ENCODE data around the gene SPECC1.
"Not testable (repeated sequence)": the region's sequence is repeated elsewhere in the genome, so short reads cannot be mapped to it uniquely, and the experiment has no call there.

The SPECC1 gene

DNA sequence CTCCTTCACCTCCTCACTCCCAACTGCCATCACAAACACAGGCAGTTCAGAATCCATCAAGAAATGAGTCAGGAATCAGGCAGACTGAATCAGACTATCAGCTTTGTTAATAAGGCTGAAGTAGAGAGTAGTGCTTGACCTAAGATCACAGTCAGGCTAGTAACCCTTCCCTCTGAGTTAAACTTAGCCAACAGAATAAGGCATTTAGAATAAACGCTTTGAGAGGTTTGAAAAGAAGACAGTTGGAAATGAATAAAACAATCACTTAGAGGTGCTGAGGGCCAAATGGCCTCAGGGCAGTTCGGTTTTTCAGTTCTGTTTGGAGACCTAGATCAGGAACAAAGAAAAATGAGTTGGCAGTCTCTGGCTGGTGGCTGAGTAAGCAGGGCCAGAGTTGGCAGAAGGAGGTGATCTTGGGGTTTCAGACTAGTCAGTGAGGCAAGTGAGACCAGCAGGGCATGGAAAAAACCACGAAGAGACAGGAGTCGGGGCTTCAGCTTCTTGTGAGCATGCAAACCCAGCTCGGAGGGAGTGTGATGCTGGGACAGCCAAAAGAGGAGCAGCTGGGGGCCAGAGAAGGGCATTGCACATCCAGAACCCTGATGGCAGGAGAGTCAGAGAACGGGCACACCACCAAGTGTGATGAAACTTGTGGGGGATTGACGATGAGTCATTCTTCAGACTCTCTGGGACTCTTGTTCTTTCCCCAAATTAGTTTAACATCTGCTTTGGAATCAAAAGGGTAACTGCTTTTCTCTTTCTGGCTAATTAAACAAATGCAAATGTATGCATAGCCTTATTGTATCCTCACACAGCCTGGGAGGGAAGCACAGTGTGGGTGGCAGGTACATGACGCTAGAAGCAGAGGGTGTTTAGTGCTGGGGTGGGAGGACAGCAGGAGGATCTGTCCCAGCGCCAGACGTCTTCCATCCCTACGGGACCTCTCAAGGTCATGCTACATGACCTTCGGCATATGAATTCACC is 54.8 kb downstream of the SPECC1 start:
- in situ Hi-C loops (cut with MboI; ENCODE audit: low sequenced_read_pairs): no loop called here

DNA sequence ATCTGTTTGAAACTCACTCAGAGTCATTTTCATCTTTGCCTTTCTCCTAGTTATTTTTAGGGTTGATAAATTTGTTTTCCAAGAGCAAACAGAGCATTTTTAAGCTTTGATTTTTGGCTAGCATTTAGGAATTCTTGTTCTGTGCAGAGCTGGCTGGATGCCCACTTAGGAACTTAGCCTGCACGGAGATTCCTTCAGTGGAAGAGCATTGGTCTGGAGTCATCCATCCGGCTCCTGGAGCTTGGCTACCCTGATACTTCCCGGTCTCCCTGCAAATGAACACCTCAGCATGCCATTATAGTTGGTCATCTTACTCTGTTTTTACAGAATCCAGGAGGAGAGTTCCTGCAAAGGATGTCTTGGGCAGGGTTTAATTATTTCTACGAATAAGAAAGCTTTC is 57.1 kb downstream of the SPECC1 start:
- in situ Hi-C loops (cut with MboI; ENCODE audit: low sequenced_read_pairs): no loop called here

DNA sequence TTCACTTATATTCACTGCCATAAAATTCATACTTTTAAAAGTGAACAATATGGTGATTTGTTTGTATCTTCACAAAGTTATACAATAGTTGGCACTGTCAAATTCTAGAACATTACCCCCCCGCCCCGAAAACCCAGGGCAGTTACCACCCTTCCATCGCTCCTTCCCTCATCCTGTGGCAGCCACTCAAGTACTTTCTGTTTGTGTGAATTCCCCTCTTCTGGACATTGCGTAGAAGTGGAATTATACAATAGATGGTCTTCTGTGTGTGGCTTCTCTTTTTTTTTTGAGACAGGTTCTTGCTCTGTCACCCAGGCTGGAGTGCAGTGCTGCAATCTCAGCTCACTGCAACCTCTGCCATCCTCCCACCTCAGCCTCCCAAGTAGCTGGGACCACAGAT is 58.6 kb downstream of the SPECC1 start:
- in situ Hi-C loops (cut with MboI; ENCODE audit: low sequenced_read_pairs): no loop called here

DNA sequence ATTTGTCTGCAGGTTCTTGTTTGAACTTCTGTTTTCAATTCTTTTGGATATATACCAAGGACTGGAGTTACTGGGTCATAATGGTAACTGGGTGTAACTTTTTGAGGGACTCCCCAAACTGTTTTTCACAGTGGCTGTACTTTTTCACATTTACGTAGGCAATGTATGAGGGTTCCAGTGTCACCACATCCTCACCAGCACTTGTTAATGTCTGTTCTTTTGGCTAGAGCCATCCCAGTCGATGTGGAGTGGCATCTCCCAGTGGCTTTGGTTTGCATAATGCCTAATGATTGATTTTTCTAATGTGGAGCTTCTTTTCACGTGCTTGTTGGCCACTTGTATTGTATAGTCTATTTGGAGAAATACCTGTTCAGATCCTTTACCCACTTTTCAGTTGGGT is 59.3 kb downstream of the SPECC1 start:
- in situ Hi-C loops (cut with MboI; ENCODE audit: low sequenced_read_pairs): no loop called here

DNA sequence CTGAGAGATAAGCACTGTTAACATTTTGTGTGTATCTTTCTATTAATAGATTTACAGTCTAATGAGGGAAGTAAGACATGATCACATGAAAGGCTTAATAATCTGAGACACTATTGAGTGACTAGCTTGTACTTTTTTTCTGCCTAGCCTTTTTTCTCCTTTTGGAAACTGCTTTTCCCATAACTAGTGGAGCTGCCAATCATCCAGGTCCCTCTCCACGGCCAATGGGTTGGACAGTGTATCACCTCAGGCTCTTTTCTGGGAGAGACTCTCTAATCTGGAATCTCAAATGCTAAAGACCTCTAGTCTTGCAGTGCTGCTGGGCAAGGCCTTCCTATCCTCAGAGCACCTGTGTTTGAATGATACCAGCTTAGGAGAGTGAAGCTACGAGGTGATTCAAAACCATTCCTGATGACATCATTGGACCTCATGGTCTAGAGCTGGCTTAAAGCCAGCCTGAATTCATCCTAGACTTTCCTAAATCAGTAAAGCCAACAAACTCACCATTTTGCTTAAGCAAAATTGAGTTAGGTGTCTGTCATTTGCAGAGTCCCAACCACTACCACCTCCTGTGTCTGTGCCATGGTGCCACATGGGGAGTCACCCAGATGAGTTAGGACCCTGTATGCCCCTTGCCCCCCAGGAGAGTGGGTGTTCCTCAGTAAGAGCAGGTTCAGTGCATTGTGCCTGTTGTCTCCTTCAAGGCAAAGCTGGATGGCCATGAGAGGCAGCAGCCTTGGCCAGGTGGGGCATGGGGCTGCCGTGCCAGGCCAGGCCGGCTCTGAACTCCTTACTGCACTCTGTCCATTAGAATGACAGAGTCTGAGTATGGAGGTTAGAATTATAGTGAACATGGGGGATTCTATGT is 62.9 kb downstream of the SPECC1 start:
- in situ Hi-C loops (cut with MboI; ENCODE audit: low sequenced_read_pairs): no loop called here

DNA sequence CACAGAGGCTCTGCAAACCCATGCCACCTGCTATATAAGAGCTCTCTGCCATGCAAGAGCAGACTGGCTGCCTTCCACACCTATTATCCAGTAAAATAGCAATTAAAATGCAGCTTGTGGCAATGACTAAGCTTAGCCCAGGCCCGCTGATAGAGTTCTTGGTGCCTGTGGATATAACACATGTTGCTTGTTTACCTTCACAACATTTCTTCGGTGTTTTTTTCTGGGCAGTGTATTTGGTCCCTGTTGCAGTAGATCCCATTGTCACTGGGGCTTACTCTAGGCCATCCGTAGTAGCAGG is 63.5 kb downstream of the SPECC1 start:
- in situ Hi-C loops (cut with MboI; ENCODE audit: low sequenced_read_pairs): no loop called here

DNA sequence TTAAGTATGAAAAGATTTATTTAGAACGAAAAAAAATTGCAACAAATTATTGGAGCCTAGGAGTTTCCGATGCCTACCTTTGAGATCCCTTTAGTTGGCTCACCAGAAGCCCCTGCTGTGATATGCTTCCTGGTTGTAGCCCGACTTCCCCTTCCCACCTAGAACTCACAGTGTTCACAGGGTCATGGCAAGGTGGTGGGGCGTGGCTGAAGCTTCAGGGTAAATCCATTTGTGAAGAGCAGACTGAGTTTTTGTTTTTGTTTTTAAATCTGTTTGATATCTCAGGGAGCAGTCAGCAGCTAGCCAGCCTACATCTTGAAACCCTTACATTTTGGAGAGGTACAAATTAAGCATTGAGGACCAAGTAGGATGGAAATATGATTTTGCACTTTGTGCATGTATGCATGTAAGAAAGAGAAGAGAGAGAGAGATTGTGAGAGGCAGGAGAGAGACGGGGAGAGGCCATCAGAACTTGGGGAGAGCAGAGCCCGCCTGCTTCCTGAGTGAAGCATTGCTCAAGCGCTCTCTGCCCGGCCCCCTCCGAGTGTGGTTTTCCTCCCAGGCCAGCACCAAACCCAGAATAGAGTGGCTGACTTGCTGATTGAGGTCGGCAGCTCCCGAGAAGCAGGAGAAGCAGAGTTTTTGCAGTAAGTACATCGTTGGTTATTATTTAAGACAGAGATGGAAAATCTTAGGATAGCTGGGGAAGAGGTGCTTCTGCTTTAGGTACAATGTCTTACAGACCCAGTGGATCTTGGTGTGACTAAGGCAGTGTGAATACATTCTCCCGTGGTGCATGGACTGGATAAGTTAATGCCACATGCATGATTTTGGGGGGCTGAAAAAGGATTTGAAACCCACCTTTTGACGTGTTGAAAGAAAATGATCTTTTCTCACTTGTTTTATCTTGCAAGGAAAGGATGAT is 64.2 kb downstream of the SPECC1 start:
- in situ Hi-C loops (cut with MboI; ENCODE audit: low sequenced_read_pairs): no loop called here

DNA sequence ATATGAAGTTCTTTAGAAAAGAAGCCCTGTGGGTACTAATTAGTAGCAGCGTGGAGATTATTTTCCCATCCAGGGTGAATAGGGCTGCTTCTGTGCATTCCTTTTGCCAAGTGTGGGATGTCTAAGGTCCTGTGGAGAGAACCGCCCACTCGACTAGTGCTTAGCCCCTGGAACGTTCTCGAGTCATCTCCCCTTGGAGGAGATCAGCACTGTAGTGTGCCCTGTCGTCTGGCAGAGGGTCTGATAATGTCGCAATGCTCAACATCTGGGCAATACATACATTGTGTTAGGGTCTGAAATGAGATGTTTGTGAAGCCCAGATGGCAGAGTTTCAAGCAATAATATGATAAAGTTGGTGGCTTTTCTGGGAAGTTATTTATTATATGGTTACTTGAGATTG is 64.8 kb downstream of the SPECC1 start:
- in situ Hi-C loops (cut with MboI; ENCODE audit: low sequenced_read_pairs): no loop called here

DNA sequence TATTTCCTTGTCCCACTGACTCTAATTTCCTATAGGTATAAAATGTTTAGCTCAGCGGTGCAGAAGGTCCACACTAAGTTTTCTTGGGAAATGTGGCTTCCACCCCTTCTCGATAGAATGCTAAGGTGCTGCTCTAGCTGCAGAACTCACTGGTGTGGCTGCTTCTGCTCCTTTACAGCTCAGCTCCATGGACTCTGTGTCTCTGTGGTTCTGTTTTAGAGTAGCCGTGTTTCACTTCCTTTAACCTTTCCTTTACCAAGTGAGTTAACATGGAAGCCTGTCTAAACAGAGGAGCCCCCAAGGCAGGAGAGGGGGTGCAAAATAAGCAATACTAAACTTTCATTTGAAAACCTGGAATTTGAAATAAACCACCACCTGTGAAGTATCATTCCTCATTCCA is 65.3 kb downstream of the SPECC1 start:
- in situ Hi-C loops (cut with MboI; ENCODE audit: low sequenced_read_pairs): no loop called here

DNA sequence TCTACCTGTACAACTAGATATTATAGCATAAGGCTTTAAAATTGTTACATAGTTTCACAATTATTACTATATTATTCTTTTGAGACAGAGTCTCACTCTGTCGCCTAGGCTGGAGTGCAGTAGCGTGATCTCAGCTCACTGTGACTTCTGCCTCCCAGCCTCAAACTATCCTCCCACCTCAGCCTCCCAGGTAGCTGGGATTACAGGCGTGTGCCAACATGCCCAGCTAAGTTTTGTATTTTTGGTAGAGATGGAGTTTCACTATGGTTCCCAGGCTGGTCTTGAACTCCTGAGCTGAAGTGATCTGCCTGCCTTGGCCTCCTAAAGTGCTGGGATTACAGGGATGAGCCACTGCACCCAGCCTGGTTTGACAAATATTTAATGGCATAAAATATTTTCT is 67.0 kb downstream of the SPECC1 start:
- in situ Hi-C loops (cut with MboI; ENCODE audit: low sequenced_read_pairs): not testable (repeated sequence)

DNA sequence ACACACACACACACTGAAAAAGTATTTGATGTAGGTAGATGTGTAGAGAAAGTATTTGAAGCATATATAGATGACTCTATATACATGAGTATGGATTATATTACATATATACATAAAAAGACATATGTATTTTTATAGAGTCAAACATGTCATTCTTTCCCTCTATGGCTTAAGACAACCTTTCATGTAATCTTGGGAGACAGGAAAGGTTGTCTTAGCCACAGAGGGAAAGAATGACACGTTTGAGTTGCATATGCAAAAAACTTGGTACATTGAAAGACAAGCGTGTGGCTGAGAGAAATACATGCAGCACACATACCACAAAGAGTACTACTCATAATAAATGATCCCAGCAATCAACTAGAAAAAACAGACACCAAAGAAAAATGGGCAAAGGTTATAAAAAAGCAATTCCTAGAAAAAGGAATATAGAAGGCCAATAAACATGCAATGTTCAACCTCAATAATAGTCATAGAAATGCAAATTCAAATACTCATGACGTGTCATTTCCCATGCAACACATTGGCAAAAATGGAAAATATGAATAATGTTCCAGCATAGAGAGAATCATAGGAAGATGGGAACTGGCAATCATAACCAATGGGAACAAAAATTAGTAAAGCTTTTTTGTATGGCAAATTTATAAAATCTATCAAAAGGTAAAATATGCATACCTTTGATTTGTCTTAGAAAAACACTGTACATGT is 69.0 kb downstream of the SPECC1 start:
- in situ Hi-C loops (cut with MboI; ENCODE audit: low sequenced_read_pairs): no loop called here

DNA sequence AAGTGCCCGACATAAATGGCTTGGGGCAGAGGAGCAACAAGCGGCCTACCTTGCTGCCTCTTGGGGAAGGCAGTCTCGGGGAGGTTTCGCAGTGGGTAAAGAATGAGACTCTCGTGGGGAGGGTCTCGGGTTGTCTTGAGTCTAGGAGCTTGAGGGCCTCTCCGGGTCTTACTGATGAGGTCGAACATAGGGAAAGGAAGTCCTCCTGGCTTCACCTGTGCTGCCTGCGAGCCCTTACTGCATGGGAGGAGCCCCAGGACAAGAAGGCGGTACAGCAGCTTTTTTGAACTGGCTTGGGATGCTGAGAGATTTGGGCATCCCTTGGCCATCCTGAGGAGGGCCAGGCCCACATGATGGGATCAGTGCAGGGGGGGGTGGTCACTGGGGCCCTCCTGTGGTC is 71.4 kb downstream of the SPECC1 start:
- in situ Hi-C loops (cut with MboI; ENCODE audit: low sequenced_read_pairs): no loop called here

DNA sequence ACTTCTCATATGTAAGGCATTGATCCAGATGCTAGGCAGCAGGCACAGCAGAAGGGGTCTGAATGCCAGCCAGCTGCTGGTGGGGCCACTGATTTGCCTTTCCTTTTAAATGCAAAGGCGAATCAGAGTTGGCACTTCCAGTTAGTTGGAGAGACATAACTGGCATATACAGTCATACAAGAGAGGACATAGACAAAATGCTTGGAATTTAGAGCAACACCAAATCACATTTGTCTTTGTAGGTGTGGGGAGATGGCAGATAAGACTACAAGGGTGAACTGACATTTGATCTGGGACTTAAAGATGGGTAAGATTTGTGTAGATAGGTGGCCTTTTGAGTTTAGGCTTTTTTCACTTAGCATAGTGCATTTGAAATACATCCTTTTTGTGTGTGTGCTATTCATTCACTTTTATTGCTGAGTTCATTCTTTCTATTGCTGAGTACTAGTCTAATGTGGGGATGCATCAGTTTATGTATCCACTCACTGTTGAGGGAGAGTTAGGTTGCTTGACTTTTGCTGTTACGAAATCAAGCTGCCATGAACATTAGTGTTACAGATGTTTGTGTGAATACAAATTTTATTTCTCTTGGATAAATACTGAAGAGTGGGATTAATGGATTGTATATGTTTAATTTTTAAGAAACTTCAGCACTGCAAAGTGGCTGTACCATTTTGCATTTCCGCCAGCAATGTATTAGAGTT is 74.1 kb downstream of the SPECC1 start:
- in situ Hi-C loops (cut with MboI; ENCODE audit: low sequenced_read_pairs): no loop called here

DNA sequence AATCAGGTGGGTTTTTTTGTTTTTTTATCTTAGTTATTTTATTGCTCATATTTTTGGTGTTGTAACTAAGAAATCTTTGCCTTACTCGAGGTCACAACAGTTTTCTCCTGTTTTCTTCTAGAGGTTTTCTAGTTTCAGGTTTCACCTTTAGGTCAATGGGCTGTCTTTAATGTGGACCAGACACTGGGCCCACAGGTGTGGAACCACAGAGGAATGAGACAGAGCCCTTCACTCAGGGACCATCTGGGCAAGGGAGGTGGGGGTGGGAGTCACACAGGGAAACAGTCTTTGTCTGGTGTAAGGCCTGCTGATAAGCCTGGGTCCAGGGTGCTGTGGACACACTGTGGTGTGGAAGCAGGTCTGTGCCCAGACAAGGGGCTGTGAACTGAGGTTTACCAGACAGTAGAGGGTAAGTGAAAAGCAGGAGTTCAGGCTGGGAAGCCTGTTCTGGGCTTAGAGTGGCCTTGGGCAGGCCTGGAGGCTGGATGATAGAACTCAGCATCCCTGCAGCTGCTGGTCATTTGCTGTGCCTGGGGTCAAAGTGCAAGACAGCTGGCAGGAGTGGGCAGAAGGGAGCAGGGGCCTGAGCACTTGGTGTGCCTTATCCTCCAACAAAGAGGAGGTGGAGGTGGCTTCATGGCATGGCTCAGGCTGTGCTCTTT is 75.6 kb downstream of the SPECC1 start:
- in situ Hi-C loops (cut with MboI; ENCODE audit: low sequenced_read_pairs): no loop called here

DNA sequence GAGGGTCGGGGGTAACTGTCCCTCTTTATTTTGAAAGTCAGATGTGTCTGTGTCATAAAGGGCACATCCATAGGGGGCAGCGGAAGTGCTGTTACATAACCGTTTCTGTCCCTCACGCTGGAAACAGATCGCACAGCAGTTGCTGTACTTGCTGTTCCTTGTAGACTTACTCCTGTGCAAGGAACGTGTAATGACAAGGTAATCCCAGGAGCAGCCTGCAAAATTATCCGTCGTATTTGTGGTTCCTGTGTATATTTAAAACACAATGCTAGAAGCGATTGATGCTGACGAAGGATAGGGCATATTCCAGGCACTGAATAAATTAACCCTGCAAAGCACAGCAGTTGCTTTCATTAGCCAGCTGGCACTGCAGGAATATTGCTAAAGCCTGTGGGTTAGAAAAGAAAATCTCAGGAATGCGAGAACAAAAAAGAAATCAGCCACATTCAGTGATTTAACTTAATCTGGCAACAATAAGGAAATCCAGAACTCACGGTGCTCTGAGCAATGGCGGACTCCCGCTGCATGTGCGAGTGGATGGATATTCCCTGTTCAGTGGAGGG is 76.2 kb downstream of the SPECC1 start:
- in situ Hi-C loops (cut with MboI; ENCODE audit: low sequenced_read_pairs): no loop called here

DNA sequence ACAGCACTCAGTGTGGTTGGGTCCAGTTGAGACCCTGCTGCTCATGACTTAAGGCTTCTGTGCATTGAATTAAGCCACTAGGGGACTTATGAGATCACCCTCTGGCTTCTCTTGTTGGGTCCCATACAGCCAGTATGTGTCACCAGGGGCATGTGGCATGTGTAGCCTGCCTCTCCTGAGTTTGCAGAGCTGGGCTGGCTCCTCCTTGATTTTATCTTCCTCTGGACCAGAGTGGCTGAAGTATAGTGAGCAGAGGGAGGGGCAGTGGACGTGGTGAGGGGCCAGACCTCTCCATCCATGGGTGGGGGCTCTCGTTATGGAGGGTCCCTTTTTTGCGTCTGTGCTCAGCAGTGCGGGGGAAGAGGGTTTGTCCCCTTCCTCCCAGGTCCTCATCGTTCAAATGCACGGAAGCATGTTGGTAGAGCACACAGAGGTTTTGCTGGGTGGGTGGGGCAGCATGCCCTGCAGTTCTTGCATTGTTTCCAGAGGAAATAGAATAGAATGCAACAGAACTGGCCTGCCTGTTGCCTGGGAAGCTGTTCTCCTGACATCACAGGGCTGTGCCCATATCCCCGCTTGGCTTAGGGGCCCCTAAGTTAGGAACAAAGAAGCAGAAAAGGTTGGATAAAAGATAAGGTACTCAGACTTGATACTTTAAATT is 77.4 kb downstream of the SPECC1 start:
- in situ Hi-C loops (cut with MboI; ENCODE audit: low sequenced_read_pairs): no loop called here

DNA sequence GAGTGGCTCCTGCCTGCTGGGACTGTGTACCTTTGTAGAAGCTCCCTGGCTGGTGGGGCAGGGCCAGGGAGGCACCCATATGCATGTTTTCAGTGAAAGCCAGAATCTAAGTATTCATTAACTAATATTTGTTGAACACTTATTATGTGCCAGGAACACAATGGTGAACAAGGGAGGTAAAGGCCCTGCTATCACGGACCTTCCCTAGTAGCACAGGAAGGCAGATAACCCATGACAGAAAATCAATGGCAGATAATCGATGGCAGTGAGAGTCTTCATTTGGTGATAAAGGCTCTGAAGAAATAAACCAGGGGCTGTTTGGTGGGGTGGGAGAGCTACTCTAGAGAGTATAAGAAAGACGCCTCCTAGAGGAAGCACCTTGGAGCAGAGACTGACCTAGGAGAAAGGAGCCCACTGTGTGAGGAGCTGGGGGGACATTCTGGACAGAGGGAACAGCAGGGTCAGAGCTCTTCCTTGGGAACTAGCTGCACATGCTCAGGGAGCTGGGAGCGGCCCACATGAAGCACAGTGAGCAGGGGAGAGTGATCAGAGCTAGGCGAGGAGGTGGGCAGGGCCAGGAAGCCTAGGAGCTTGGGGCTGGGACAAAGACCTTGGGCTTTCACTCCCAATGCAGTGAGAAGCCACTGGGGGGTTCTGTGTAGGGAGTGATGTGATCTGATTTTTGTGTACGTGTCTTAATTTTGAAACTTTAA is 78.5 kb downstream of the SPECC1 start:
- in situ Hi-C loops (cut with MboI; ENCODE audit: low sequenced_read_pairs): no loop called here
